ENCODE measurements around the gene TMEM8B. TPM values are rescaled to one million over a fixed set of nuclear protein-coding genes. Genes with fewer than 3 reads are reported as not detected.

The TMEM8B gene
- total RNA-seq, 1 experiment from 2014 or later = 7.2 TPM

DNA sequence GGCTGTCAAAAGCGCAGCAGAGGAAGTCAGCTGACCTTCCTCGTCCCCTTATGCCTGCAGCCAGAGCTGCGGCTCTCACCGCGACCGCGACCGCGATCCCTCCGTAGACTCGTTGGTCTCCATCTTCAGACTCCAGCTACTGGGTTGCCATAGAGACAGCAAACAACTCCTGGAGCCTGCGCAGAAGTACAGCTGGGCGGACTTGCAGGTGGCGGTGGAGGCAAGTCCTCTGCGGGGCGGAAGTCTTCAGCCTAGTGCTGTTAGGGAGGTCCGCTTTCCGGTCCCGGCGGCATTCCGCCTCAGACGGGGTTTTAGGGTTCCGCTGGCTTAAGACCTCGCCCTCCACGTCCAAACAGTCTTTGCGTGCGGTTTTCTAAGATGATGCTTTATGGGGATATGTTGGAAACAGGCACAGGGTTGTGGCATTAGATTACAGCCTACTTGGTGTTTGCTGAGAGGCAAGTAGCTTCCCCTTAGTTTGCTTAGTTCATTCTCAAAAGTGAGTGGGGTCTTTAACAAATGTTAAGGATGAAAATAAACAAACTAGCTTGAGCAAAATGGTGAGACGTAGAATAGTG, 16.9 kb upstream of the TMEM8B start, which contains the start of gene SPAG8:
Gene SPAG8 (minus strand): TSS at position 238 of the 578 bp plus-strand sequence. CDS start 115 bp downstream, at position 123.
- Histone ChIP-seq H3K4me1 (ENCODE audit: control insufficient read depth in 1 of 2, insufficient read depth in 2 of 2, low read length in 2 of 2) (peaks cover 7 to 17% of the 10 kb centered on the region in 2 experiments; a peak in 3 of 4 replicates), H3K9ac (ENCODE audit: low read length) (no peak within 1 kb of the TSS), H3K27me3 (ENCODE audit: insufficient read depth, low read length) (no peaks in the 10 kb centered on the region), H3K27ac (ENCODE audit: low read depth, low read length) (no peak within 1 kb of the TSS), H3K9me3 (ENCODE audit: control insufficient read depth in 1 of 2, insufficient read depth in 1 of 2, low read depth in 1 of 2, low read length in 2 of 2) (no peaks in the 10 kb centered on the region), H4K20me1 (ENCODE audit: insufficient read depth) (no peaks in the 10 kb centered on the region), H3K4me2 (ENCODE audit: low read length) (peak within 1 kb of the TSS; percentile 33), H3K36me3 (ENCODE audit: control insufficient read depth in 1 of 2, insufficient read depth in 2 of 2, low read length in 2 of 2) (peaks cover 0 to 3% of the 10 kb centered on the region in 2 experiments; a peak in 2 of 4 replicates), H2AFZ (ENCODE audit: low read depth, low read length, poor library complexity, severe bottlenecking) (no peak within 1 kb of the TSS), H3K9me2 (ENCODE audit: insufficient read depth) (no peaks in the 10 kb centered on the region), H3K79me2 (ENCODE audit: insufficient read depth, low read length) (no peaks in the 10 kb centered on the region), H3K4me3 (replicated peaks in 1 of 2; ENCODE audit: low read depth in 1 of 2, low read length in 2 of 2) (no peak within 1 kb of the TSS)
- no peak for ATAC-seq
- POLR2A ChIA-PET = interaction anchor here (1.7 kb wide), 1 partner anchor 22 kb away, joined by 4 read pairs; no protein-coding TSS in a partner anchor
- TF ChIP-seq SIN3A (IDR thresholded peaks at IDR 0.05; ENCODE audit: low read depth) = no peak
- DNase-seq (ENCODE audit: low read depth, low spot score) = peak; percentile 38
- BruUV-seq (replicated peaks) = no TSS peak
- RAD21 ChIA-PET (ENCODE audit: low non-redundant PET in 1 of 2, low total read pairs in 2 of 2, uncharacterized antibody in 2 of 2, unreplicated experiment in 2 of 2) = no interaction called here
- intact Hi-C loops (cut with micrococcal nuclease) = loop anchor here (2.0 kb wide), 1 partner anchor 61 kb away; no protein-coding TSS in a partner anchor
- CTCF ChIA-PET = interaction anchor here (1.0 to 1.2 kb wide), 3 partner anchors 14 to 116 kb away, joined by 3 read pairs; no protein-coding TSS in a partner anchor

DNA sequence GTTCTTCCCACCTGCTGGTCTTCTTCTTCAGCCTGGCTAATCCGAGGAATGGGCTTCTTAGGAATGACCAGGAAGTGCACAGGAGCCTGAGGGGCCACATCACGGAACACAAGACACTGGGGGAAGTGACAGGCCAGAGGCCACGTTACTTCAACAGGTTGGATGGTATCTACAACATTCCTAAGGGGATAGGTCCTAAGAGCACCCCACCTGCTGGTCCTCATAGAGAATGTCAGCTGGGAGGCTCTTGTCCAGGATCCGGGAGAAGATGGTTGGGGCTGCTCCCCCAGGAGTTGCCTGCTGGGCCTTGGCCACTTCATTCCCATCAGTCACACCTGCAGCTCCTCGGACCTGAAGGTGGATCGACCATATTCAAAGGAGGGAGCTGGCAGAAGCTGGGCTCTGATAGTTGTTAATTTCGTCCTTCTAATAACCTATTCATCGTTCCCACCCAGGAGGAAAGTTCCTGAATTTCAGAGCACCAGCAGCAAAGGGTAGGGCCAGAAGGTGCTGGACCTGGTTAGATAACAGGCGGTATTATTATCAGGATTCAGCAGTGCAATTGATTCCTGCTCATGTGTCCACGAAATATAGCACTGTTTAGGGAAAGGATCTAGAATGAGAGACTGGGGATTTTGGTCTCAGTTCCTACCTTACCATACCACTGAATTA, 15.5 kb upstream of the TMEM8B start:
- H3K4me3 ChIP-seq (replicated peaks in 1 of 2; ENCODE audit: low read depth in 1 of 2, low read length in 2 of 2) = peak overlapping the region; percentile 86 to 88

More for the DNA sequence above, 15.5 kb upstream of the TMEM8B start:
- H3K9me3 ChIP-seq (ENCODE audit: control insufficient read depth in 1 of 2, insufficient read depth in 1 of 2, low read depth in 1 of 2, low read length in 2 of 2) = no peaks in the 10 kb centered on the region
- peak overlapping the region; percentile 97; the same call in 1 of the 2 replicates for H3K27ac ChIP-seq (ENCODE audit: low read depth, low read length)
- peak; percentile 42 for DNase-seq (ENCODE audit: low read depth, low spot score)
- H4K20me1 ChIP-seq (ENCODE audit: insufficient read depth) = no peaks in the 10 kb centered on the region
- no peak; the same call in 1 of the 2 replicates for ATAC-seq
- TF ChIP-seq RAD21 (IDR thresholded peaks at IDR 0.05; ENCODE audit: low read depth) (peak; percentile 43), SRF (IDR thresholded peaks at IDR 0.05; ENCODE audit: low read depth) (no peak), EGR1 (IDR thresholded peaks at IDR 0.05; ENCODE audit: low read depth) (no peak), SIN3A (IDR thresholded peaks at IDR 0.05; ENCODE audit: low read depth) (no peak)
- TF ChIP-seq, protein P1, sequence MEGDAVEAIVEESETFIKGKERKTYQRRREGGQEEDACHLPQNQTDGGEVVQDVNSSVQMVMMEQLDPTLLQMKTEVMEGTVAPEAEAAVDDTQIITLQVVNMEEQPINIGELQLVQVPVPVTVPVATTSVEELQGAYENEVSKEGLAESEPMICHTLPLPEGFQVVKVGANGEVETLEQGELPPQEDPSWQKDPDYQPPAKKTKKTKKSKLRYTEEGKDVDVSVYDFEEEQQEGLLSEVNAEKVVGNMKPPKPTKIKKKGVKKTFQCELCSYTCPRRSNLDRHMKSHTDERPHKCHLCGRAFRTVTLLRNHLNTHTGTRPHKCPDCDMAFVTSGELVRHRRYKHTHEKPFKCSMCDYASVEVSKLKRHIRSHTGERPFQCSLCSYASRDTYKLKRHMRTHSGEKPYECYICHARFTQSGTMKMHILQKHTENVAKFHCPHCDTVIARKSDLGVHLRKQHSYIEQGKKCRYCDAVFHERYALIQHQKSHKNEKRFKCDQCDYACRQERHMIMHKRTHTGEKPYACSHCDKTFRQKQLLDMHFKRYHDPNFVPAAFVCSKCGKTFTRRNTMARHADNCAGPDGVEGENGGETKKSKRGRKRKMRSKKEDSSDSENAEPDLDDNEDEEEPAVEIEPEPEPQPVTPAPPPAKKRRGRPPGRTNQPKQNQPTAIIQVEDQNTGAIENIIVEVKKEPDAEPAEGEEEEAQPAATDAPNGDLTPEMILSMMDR (IDR thresholded peaks at IDR 0.05 in 2 of 3, conservative IDR thresholded peaks at IDR 0.05 in 1 of 3; ENCODE audit: borderline replicate concordance in 1 of 3, insufficient read depth in 1 of 3, low read depth in 2 of 3, low read length in 2 of 3) = peak; percentile 40 to 70 (median 59); a peak in 5 of 6 replicates
- H3K4me2 ChIP-seq (ENCODE audit: low read length) = peak overlapping the region; percentile 89
- BruUV-seq (replicated peaks) = TSS peak; percentile 80
- RAD21 ChIA-PET (ENCODE audit: low non-redundant PET in 1 of 2, low total read pairs in 2 of 2, uncharacterized antibody in 2 of 2, unreplicated experiment in 2 of 2) = no interaction called here
- no peaks in the 10 kb centered on the region for H3K79me2 ChIP-seq (ENCODE audit: insufficient read depth, low read length)
- peak overlapping the region; percentile 95 for H3K9ac ChIP-seq (ENCODE audit: low read length)
- POLR2A ChIA-PET = interaction anchor here (1.2 to 1.7 kb wide), 3 partner anchors 13 to 69 kb away, joined by 3 to 4 read pairs (median 3); no protein-coding TSS in a partner anchor
- intact Hi-C loops (cut with micrococcal nuclease) = loop anchor here (2.0 kb wide), 1 partner anchor 63 kb away; no protein-coding TSS in a partner anchor
- CTCF ChIA-PET = interaction anchor here (1.0 to 2.1 kb wide), 6 partner anchors 12 to 152 kb away, joined by 3 to 13 read pairs (median 6); no protein-coding TSS in a partner anchor
- H3K9me2 ChIP-seq (ENCODE audit: insufficient read depth) = no peaks in the 10 kb centered on the region
- H3K36me3 ChIP-seq (ENCODE audit: control insufficient read depth in 1 of 2, insufficient read depth in 2 of 2, low read length in 2 of 2) = peaks cover 0 to 2% of the 10 kb centered on the region in 2 experiments; a peak in 1 of 4 replicates
- peaks cover 7 to 17% of the 10 kb centered on the region in 2 experiments; a peak in 3 of 4 replicates for H3K4me1 ChIP-seq (ENCODE audit: control insufficient read depth in 1 of 2, insufficient read depth in 2 of 2, low read length in 2 of 2)
- H3K27me3 ChIP-seq (ENCODE audit: insufficient read depth, low read length) = no peaks in the 10 kb centered on the region
- no peak overlapping the region for H2AFZ ChIP-seq (ENCODE audit: low read depth, low read length, poor library complexity, severe bottlenecking)
